Testis (tissue), 2 donors: ENCODE data around the gene CCDC178.

ENCODE experiments used
- POLR2A ChIP-seq: fragments of 450-650 bp; IDR thresholded peaks from one replicate; pipeline ENCODE4 v1.6.1; 2017; ENCODE audit warnings: antibody characterized with exemption, mild to moderate bottlenecking, moderate library complexity
- TF ChIP-seq, protein P1 (sequence below), 3 experiments: fragments of 450-650 bp in 2 of 3; fragments of 200-600 bp in 1 of 3; sonication (generic) in 1 of 3; IDR thresholded peaks; one replicate each; pipeline ENCODE4 v1.5.1; 2016 to 2019; ENCODE audit warnings: antibody characterized with exemption in 3 of 3, mild to moderate bottlenecking in 2 of 3, moderate library complexity in 1 of 3

DNA sequence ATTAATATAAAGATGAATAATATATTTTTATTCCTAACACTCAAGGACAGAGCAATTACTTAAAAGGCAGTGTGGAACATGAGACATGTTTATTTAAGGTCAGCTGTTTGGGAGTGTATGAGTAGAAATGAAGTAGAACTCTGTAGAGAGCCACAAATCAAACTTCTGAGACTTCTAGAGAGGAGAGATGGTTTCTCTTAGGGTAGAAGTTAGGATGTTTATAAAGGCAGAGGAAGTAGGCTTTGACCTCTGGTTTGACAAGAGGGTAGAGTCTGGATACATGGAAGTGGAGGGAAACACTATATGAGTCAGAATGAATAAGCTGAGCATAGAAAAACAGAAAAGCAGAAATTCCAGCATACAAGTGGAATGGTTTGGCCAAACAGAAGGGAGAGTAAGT lies 405.6 kb downstream of the CCDC178 start:
- TF ChIP-seq, protein P1, sequence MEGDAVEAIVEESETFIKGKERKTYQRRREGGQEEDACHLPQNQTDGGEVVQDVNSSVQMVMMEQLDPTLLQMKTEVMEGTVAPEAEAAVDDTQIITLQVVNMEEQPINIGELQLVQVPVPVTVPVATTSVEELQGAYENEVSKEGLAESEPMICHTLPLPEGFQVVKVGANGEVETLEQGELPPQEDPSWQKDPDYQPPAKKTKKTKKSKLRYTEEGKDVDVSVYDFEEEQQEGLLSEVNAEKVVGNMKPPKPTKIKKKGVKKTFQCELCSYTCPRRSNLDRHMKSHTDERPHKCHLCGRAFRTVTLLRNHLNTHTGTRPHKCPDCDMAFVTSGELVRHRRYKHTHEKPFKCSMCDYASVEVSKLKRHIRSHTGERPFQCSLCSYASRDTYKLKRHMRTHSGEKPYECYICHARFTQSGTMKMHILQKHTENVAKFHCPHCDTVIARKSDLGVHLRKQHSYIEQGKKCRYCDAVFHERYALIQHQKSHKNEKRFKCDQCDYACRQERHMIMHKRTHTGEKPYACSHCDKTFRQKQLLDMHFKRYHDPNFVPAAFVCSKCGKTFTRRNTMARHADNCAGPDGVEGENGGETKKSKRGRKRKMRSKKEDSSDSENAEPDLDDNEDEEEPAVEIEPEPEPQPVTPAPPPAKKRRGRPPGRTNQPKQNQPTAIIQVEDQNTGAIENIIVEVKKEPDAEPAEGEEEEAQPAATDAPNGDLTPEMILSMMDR (IDR thresholded peaks at IDR 0.05): no peak
- no peak for TF ChIP-seq POLR2A
